Epidermal melanocyte (primary cell): ENCODE measurements around the gene NDUFV1.
"Not testable (repeated sequence)": the region's sequence is repeated elsewhere in the genome, so short reads cannot be mapped to it uniquely, and the experiment has no call there.

ENCODE experiments used
- DNase-seq: peaks from one replicate; pipeline ENCODE4 v3.0.0; 2011; ENCODE audit warnings: low spot score; ENCODE audit not compliant: insufficient read length

The NDUFV1 gene

DNA sequence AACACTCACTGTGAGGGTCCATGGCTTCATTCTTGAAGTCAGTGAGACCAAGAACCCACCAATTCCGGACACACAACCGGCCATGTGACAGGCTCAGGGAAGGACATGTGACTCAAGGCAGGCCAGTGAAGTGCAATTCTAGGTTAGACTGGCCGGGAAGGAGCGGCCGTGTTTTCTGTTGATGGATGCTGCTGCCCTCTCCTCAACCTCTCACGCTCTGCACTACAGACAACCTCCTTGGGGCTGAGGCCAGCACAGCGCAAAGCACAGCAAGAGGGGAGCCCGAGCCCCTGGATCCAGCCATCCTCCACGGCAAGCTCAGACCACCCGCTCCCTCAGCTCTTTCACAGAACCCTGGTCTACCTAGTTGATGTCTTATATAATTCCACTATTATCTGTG lies 20.2 kb downstream of the NDUFV1 start:
- DNase-seq: no peak

GRCh38 chr11:67627441-67627811 lies 20.7 kb downstream of the NDUFV1 start:
- no peak for DNase-seq

- no peak for DNase-seq
These were observed 21.3 kb downstream of the NDUFV1 start for GRCh38 chr11:67627812-67628624.

- no peak for DNase-seq
These were observed 22.1 kb downstream of the NDUFV1 start for GRCh38 chr11:67628710-67629385.

DNA sequence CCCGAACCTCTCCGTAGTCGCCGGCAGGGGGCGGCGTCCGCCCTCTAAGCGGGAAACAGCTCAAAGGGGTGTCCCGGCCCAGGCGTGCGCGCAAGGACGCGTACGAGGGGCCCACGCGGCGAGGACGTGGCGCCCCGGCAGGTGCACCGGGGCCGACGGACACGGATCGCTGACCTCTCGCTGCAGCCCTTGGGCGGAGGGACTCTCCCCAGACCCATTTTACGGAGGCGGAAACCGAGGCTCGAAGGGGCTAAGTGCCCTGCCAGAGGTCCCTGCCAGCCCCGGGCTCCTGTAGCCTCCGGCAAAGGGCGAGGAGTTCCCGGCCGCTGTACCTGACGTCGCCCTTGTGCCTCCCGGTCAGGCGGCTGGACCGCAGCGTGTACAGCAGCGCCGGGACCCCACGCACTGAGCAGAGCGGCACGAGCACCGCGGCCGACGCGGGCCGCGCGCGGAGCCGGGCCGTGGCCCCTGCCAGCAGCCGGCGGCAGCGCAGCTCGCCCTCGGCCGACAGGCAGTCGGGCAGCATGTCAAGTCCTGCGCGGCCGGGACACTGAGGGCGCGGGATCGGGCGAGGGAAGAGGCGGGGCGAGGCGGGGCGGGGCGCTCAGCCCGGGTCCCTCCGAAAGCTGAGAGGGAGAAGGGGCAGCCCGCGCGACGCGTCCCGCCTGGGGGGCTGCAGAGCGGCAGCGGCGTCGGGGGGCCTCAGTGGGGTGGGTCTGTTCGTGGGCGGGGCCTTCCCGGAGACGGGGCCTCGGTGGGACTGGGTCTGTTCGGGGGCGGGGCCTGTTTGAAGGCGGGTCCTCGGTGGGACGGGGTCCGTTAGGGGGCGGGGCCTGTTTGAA lies 22.9 kb downstream of the NDUFV1 start, which contains the start of gene NUDT8:
Gene NUDT8, minus strand, starts transcription at position 552 of the 842 bp plus-strand sequence. Its CDS starts 26 bp downstream, at position 526.
- peak; percentile 64 for DNase-seq

- peak; percentile 97 for DNase-seq
These were observed 23.6 kb downstream of the NDUFV1 start for GRCh38 chr11:67630228-67630942.

- DNase-seq: no peak
These were observed 24.2 kb downstream of the NDUFV1 start for GRCh38 chr11:67630943-67631331.

DNA sequence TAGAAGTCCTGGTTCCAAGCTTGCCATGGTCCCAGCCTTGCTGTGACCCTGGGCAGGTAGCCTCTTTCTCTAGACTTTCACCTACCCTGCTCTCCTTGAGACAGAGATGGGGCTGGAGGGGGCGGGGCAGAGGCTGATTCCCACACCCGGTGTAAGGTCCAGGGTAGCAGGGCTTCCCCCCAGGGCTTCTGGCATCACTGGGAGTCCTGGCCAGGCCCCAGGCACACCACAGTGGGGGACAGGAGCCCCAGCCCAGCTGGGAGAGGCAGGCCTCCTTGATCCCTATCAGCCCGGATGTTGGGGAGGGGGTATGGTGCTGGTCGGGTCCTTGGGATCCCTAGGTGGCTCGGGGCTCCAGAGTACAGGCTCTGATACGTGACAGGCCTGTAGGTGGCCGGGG lies 24.7 kb downstream of the NDUFV1 start:
- no peak for DNase-seq

GRCh38 chr11:67631853-67632174 lies 25.1 kb downstream of the NDUFV1 start:
- DNase-seq: no peak

DNA sequence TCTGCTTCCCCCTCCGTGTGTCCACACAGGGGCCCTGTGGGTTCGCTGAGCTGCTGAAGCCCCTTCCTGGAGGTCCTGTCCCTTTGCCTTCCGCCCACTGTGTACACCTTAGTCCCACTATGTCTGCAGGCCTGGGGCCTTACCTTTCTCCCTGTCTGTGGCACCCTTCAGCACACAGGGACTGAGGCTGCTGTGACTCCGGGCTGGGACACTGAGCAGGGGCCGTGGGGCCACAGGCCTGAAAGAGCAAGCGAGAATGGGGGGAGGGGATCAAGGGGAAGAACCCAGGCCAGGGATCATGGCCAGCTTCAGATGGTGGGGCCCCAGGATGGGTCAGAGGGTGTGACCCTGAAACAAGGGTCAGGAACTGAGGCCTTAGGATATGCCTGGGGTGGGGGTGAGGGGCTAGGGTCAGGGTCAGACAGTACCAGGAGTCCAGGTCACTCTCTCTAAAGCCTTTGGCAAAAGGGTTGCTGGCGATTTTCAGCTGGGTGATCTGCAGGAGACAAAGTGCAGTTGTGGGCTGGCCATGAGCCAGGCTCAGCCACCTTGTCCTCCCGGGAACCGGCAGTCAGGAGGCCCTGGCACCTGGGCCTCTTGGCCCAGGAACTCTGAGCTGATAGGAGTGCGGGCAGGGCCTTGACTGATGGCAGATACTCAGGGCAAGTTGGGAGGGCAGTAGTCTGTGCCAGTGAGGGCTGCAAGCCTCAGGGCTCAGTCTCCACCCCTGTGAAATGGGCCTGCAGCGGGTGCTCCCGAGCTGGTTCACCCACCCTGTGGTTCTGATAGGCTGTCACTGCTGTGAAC lies 25.6 kb downstream of the NDUFV1 start:
- no peak for DNase-seq

- no peak for DNase-seq
These were observed 26.4 kb downstream of the NDUFV1 start for GRCh38 chr11:67632982-67633755.

DNA sequence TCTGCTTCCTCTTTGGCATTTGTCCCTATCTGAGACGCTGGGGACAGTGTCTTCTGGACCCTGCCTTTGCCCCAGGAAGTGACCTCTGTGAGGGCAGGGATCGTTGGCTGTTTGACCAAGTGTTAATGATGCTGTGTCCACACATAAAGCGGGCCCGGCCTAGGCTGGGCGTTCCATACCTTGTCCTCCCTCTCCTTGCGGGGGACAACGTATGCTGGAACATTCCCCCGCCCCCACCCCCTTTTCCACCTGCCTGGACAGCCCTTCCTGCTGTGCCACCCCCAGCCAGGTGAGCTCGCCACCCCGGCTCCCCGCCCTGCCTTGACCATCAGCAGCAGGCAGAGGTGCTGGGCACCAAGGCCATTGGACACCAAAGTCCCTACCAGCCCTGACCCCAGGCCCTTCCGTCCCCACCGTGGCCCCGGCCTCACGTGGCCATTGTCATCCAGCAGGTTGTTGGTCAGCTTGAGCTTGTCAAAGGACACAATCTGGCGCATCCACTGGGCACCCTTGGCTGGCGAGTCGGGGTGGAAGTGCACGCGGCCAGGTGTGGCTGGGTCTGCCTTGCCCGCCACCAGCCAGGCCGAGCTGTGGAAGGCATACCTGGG lies 27.1 kb downstream of the NDUFV1 start:
- DNase-seq: no peak

DNA sequence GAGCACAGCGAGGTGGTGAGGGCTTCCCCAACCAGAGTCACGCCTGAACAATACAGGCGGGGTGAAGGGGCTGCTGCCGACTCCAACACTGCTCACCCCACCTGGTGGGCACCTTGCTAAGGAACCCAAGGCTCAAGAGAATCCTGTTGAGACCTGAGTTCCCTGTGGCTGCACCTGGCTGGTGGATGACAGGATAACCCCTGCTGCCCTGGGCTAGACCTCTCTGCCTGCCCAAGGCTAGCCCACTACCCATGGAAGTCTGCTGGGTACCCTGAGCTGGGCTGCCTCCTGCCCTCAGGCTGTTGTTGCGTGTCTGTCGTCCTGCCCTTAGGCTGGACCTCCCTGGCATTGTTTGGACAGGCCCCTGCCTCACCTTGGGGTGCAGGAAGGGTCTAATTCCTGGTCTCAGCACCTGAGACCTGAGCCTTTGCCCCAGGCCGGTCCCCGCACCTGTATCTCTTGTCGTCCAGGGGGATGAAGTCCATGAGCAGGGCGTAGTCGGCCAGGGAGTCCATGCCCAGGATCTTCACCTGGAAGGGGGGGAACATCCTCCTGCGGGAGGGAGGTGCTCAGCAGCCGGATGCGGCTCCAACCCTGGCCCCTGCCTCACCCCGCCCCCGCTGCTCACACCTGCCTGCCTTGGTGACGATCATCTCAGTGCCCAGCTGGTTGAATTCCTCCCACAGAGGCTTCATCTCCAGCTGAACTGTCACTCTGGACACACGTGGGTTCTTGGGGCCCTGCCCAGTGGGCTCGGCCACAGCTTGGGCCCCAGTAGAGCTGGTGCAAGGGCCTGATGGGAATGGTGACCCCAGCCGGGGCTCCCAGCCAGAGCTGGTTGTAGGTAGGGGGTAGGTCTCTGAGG lies 27.9 kb downstream of the NDUFV1 start:
- DNase-seq: no peak

DNA sequence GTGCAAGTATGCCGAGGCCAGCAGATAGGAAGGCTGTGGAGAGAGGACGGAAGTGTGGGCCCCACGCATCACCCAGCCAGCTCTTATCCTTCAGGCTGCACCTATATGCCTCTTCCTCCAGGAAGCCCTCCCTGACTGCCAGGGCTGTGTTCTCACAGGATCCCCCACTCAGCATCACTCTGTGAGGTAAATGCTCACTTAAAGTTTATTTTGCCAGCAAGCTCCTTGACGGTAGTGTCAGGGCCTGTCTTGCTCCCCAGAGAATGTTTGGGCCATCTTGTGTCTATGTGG lies 28.4 kb downstream of the NDUFV1 start:
- DNase-seq: no peak

DNA sequence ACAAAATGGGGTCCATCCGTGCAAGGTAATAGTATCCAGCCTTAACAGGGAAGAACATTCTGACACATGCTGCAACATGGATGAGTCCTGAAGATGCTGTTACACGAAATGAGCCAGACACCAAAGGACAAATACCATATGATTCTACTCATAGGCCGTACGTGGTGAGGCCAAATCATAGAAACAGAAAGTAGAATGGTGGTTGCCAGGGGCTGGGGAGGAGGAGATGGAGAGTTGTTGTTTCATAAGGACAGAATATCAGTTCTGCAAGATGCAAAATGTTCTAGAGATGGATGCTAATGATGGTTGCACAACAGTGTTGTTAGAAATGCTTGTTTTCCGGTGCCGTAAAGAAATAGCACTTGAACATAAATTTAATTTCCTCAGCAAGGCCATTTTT lies 30.2 kb downstream of the NDUFV1 start:
- no peak for DNase-seq

- not testable (repeated sequence) for DNase-seq
These were observed 30.7 kb downstream of the NDUFV1 start for GRCh38 chr11:67637441-67637840.

DNA sequence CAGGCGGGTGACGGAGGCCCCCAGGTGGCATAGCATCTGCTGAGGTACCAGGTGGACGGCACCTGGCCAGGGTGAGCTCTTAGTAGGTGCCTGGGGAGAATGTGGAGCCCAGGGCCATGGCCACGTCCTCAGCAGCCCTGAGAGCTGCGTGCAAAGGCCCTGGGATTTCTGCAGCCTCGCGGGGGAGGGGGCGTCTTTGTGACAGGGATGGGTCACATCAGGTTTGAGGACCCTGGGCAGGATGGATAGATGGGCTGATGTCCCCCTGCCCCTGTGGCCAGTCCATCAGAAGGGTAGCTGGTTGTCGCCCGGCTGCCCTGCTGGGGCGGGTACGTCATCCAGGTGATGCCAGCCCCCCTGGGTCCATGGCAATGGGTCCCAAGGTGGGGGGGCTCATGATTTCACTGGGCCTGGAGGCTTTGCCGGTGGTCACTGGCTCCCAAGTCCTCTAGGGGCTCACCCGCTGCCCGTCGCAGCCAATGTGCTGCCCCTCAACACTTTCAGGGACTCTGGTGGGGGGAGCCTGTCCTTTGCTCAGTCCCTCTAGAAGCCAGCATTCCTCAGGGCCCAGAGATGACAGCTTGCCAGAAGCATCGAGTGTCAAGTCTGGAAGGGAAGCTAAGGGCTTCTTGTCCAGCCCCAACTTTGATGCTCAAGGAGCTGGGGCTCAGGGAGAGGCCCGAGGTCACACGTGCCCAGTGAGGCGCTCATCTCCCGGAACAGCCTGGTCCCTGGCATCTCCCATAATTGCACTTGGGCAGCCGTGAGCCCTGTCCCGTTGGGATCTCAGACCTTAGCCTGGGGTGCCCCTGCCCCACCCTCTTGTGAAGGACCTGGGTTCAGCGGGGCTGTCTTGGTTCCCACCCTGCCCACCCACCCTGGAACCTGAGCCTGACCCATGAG lies 32.0 kb downstream of the NDUFV1 start:
- DNase-seq: no peak

DNA sequence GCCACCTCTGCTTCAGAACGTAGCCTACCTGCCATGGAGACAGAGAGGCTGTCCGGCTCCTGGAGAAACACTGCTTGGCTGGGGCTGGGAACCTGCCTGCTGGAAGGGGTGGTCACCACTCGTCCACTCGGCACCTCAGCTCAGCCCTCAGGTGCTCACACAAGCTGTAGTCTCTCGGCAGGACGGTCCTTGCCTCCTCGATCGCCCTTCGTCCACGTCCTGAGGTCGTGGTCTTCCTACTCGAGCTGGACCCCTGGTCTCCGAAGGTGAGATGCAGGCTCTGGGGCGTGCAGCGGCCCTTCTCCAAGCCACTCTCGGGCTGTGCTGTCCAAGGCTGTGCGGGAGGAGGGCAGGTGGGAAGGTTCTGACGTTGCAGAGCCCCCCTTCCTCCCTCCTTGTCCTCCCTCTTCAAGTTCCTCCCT lies 32.7 kb downstream of the NDUFV1 start, which contains the start of gene TBX10:
Gene TBX10, minus strand, starts transcription at position 326 of the 422 bp plus-strand sequence. Its CDS starts 291 bp downstream, at position 35.
- DNase-seq: no peak
